CD4-positive, CD25-positive, alpha-beta regulatory T cell (primary cell): ENCODE results near the gene SGMS1. TPM values are rescaled to one million over a fixed set of nuclear protein-coding genes. Genes with fewer than 3 reads are reported as not detected.

Source experiments
- ATAC-seq, 2 donors: fragments of 150-1000 bp; cut with Tn5 transposase; one replicate each; pipeline ENCODE4 v1.10.0; 2021; ENCODE audit warnings: low read depth in 2 of 2, moderate number of reproducible peaks in 2 of 2, moderate library complexity in 1 of 2
- DNase-seq, 3 donors: peaks; one replicate each; pipeline versions ENCODE4 v3.0.0 to v3.0.0-alpha.2; 2012 to 2022; ENCODE audit warnings: mixed read lengths in 1 of 3
- H3K27ac ChIP-seq: one replicate; pipeline ENCODE4 v1.7.0; 2013; ENCODE audit warnings: mild to moderate bottlenecking, low read length; ENCODE audit not compliant: insufficient read depth, poor library complexity, severe bottlenecking
- H3K27me3 ChIP-seq: one replicate; pipeline ENCODE4 v1.7.0; 2013; ENCODE audit warnings: low read length; ENCODE audit not compliant: control insufficient read depth, insufficient read depth
- H3K36me3 ChIP-seq: one replicate; pipeline ENCODE4 v1.7.0; 2013; ENCODE audit warnings: mild to moderate bottlenecking, low read length, moderate library complexity; ENCODE audit not compliant: control insufficient read depth, insufficient read depth
- H3K4me1 ChIP-seq: 2 replicates; pipeline ENCODE4 v1.7.0; 2013; ENCODE audit warnings: mild to moderate bottlenecking, low read length; ENCODE audit not compliant: insufficient read depth, control insufficient read depth, poor library complexity, severe bottlenecking
- H3K4me3 ChIP-seq: one replicate; pipeline ENCODE4 v1.7.0; 2013; ENCODE audit warnings: low read depth, mild to moderate bottlenecking, low read length, moderate library complexity
- H3K9me3 ChIP-seq, 2 experiments: 1 replicate in 1 of 2; 2 replicates in 1 of 2; pipeline ENCODE4 v1.7.0; 2013; ENCODE audit warnings: low read length in 2 of 2, mild to moderate bottlenecking in 1 of 2, moderate library complexity in 1 of 2; ENCODE audit not compliant: control insufficient read depth in 2 of 2
- H3K27ac Mint-ChIP-seq, 3 donors: one replicate each; pipeline ENCODE4 v1.8.0; 2020 to 2022; ENCODE audit warnings: mild to moderate bottlenecking in 3 of 3, mixed read lengths in 3 of 3, moderate library complexity in 2 of 3
- H3K27me3 Mint-ChIP-seq: one replicate; pipeline ENCODE4 v1.8.0; 2022; ENCODE audit warnings: mild to moderate bottlenecking, mixed read lengths
- H3K36me3 Mint-ChIP-seq: one replicate; pipeline ENCODE4 v1.8.0; 2020; ENCODE audit warnings: mixed read lengths
- H3K4me1 Mint-ChIP-seq, 4 donors: one replicate each; pipeline ENCODE4 v1.8.0; 2020 to 2022; ENCODE audit warnings: mixed read lengths in 4 of 4, mild to moderate bottlenecking in 1 of 4
- H3K4me3 Mint-ChIP-seq, 4 donors: one replicate each; pipeline ENCODE4 v1.8.0; 2020 to 2022; ENCODE audit warnings: mild to moderate bottlenecking in 4 of 4, mixed read lengths in 4 of 4, moderate library complexity in 3 of 4
- H3K9me3 Mint-ChIP-seq, 7 donors: one replicate each; pipeline ENCODE4 v1.8.0; 2020 to 2022; ENCODE audit warnings: mixed read lengths in 7 of 7, mild to moderate bottlenecking in 3 of 7, moderate library complexity in 2 of 7
- polyA plus RNA-seq, 4 donors: library from polyadenylated mRNA; unstranded; fragments of 300-500 nt; fragmentation: Illumina TruSeq; gene quantifications; one replicate each; pipeline ENCODE4 v1.2.3, GENCODE V29; 2021
- total RNA-seq: library from RNA; stranded (reverse); gene quantifications from one replicate; pipeline ENCODE4 v1.2.3, GENCODE V29; 2022

SGMS1 gene
- total and polyA plus RNA-seq, 5 donors from 2014 or later: 25.7 to 241 (median 33.0) TPM

- H3K27me3 ChIP-seq: no peaks in the 10 kb centered on the region
- Mint-ChIP-seq H3K36me3 (peaks cover 6% of the 10 kb centered on the region), H3K9me3 (no peaks in the 10 kb centered on the region), H3K4me3 (peak overlapping the region in 1 of 4 donors; percentile 20), H3K27me3 (no peaks in the 10 kb centered on the region), H3K27ac (peak overlapping the region in 1 of 3 donors; percentile 62), H3K4me1 (peaks cover 50 to 77% (median 58%) of the 10 kb centered on the region in 4 donors)
- ATAC-seq (no peak), DNase-seq (no peak)
- H3K9me3 ChIP-seq: no peaks in the 10 kb centered on the region
- no peak overlapping the region for H3K4me3 ChIP-seq
- no peaks in the 10 kb centered on the region for H3K36me3 ChIP-seq
- no peak overlapping the region for H3K27ac ChIP-seq
- peaks cover 33% of the 10 kb centered on the region for H3K4me1 ChIP-seq
Observed at GRCh38 chr10:50600286-50600685, 23.5 kb downstream of the SGMS1 start.

DNA sequence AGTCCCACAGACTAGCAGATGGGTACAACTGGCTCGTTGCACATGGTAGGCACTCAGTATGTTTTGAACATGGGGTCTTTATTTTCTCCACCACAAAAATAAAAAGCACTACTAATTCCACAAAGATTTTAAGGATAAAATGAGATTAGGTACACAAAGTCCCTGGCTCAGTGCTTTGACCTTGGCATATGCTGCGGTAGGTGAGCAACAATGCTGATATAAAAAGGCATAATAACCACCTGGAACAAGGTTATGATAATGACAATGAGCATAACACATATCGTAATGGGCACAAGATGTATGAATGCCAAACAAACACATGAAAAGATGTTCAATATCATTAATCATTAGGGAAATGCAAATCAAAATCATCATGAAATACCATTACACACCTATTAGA lies 26.9 kb downstream of the SGMS1 start:
- H3K9me3 ChIP-seq: no peaks in the 10 kb centered on the region
- DNase-seq: no peak
- Mint-ChIP-seq H3K9me3 (no peaks in the 10 kb centered on the region), H3K36me3 (peaks cover 6% of the 10 kb centered on the region), H3K27ac (peak overlapping the region in 1 of 3 donors; percentile 43), H3K4me3 (peak overlapping the region in 1 of 4 donors; percentile 7), H3K4me1 (peaks cover 22 to 62% (median 46%) of the 10 kb centered on the region in 4 donors), H3K27me3 (no peaks in the 10 kb centered on the region)
- H3K27ac ChIP-seq: no peak overlapping the region
- H3K4me3 ChIP-seq: no peak overlapping the region
- peaks cover 10% of the 10 kb centered on the region for H3K4me1 ChIP-seq
- H3K36me3 ChIP-seq: no peaks in the 10 kb centered on the region
- no peaks in the 10 kb centered on the region for H3K27me3 ChIP-seq
- no peak for ATAC-seq

DNA sequence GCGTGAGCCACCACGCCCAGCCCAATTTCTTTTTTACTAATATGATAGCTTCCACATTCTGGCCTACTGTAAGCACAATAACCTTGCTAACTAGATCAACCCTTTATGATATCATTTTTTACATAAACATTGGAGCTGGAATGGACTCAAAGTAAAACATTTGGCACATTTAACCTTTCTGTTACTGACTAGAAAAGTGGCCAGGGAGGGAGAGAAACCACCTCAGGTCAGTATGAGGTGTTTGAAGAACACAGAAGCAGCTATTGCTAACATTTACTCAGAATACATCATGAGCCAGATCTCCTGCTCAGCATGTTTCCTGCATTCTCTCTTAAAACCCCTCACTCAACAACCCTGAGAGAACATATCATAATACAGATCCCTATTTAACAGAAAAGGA lies 27.3 kb downstream of the SGMS1 start:
- no peaks in the 10 kb centered on the region for H3K9me3 Mint-ChIP-seq
- Histone ChIP-seq H3K27ac (no peak overlapping the region), H3K9me3 (no peaks in the 10 kb centered on the region), H3K27me3 (no peaks in the 10 kb centered on the region), H3K36me3 (no peaks in the 10 kb centered on the region), H3K4me1 (peaks cover 13% of the 10 kb centered on the region), H3K4me3 (no peak overlapping the region)
- peak overlapping the region in 1 of 3 donors; percentile 43 for H3K27ac Mint-ChIP-seq
- peaks cover 6% of the 10 kb centered on the region for H3K36me3 Mint-ChIP-seq
- no peak overlapping the region for H3K4me3 Mint-ChIP-seq
- DNase-seq (no peak), ATAC-seq (no peak)
- peaks cover 22 to 59% (median 43%) of the 10 kb centered on the region in 4 donors for H3K4me1 Mint-ChIP-seq
- no peaks in the 10 kb centered on the region for H3K27me3 Mint-ChIP-seq

- H3K4me1 Mint-ChIP-seq: peaks cover 28 to 57% (median 42%) of the 10 kb centered on the region in 4 donors
- H3K4me3 Mint-ChIP-seq: no peak overlapping the region
- no peaks in the 10 kb centered on the region for H3K27me3 ChIP-seq
- H3K27ac Mint-ChIP-seq: no peak overlapping the region
- peaks cover 6% of the 10 kb centered on the region for H3K36me3 Mint-ChIP-seq
- no peak overlapping the region for H3K4me3 ChIP-seq
- H3K27ac ChIP-seq: no peak overlapping the region
- no peaks in the 10 kb centered on the region for H3K27me3 Mint-ChIP-seq
- H3K9me3 Mint-ChIP-seq: no peaks in the 10 kb centered on the region
- no peaks in the 10 kb centered on the region for H3K36me3 ChIP-seq
- ATAC-seq (no peak), DNase-seq (no peak)
- H3K4me1 ChIP-seq: peaks cover 12% of the 10 kb centered on the region
- no peaks in the 10 kb centered on the region for H3K9me3 ChIP-seq
Observed at GRCh38 chr10:50595785-50596184, 28.0 kb downstream of the SGMS1 start.

DNA sequence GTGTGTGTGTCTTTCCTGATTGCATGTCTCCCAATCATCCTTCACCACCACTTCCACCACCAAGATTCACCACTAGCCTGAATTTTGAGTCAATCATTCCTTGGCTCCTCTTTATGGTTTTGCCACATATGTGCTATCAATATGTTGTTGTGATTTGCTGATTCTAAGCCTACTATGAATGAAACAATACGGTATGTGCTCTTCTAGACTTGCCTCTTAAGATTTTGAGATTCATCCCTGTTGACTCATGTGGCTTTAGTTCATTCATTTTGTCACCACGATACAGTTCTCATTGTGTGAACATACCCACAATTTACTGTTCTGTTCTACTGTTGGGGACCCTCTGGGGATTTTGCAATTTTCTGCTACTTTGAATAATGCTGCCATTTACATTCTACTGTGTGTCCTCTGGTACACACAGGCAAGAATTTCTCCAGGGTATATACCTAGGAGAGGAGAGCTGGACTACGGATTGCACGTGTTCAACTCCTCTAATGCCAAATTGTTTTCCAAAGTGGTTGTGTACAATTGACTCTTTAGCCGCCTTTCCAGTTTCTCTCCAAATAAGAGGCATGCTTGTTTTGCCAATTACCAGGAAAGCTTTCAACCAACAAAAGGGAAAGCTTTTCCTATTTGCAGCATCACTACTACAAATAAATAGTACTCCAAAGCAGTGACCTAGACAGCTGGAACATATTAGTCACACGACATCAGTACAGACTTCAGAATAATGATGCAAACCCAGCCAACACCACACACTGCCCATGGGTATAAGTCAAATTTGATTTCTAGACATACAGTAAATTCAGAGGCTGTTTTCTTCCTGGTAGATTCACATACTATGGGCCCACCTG lies 30.0 kb downstream of the SGMS1 start:
- H3K4me3 Mint-ChIP-seq: no peak overlapping the region
- Histone ChIP-seq H3K27me3 (no peaks in the 10 kb centered on the region), H3K4me3 (no peak overlapping the region), H3K4me1 (peaks cover 4% of the 10 kb centered on the region), H3K36me3 (peaks cover 14% of the 10 kb centered on the region), H3K9me3 (no peaks in the 10 kb centered on the region), H3K27ac (no peak overlapping the region)
- H3K27ac Mint-ChIP-seq: peak overlapping the region in 1 of 3 donors; percentile 26
- peaks cover 23 to 45% (median 34%) of the 10 kb centered on the region in 4 donors for H3K4me1 Mint-ChIP-seq
- H3K9me3 Mint-ChIP-seq: no peaks in the 10 kb centered on the region
- DNase-seq (no peak), ATAC-seq (no peak)
- H3K27me3 Mint-ChIP-seq: no peaks in the 10 kb centered on the region
- peaks cover 15% of the 10 kb centered on the region for H3K36me3 Mint-ChIP-seq

- Mint-ChIP-seq H3K4me3 (no peak overlapping the region), H3K27ac (no peak overlapping the region), H3K4me1 (peaks cover 23 to 43% (median 36%) of the 10 kb centered on the region in 4 donors), H3K27me3 (no peaks in the 10 kb centered on the region), H3K36me3 (peaks cover 17% of the 10 kb centered on the region), H3K9me3 (no peaks in the 10 kb centered on the region)
- Histone ChIP-seq H3K27ac (no peak overlapping the region), H3K36me3 (peaks cover 21% of the 10 kb centered on the region), H3K27me3 (no peaks in the 10 kb centered on the region), H3K4me3 (no peak overlapping the region), H3K4me1 (peaks cover 4% of the 10 kb centered on the region), H3K9me3 (no peaks in the 10 kb centered on the region)
- ATAC-seq (no peak), DNase-seq (no peak)
Observed at GRCh38 chr10:50592961-50593418, 30.8 kb downstream of the SGMS1 start.

DNA sequence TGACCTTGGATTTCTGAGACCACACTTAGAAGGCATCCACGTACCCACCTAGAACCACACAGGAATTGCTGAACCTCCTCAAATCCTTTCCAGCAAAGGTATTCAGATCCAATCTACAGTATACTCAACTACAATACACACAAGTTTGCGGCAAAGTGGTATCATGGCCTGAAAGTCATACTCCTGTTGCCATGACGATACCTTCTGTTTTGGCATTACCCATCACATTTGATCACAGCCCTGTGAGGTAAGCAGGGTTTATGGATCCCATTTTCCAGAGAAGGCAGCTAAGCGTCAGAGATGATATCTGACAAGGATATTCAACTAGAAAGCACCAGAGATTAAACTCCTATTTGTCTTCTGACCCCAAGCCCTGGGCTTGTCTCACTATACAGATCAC lies 32.8 kb downstream of the SGMS1 start:
- peaks cover 35% of the 10 kb centered on the region for H3K36me3 Mint-ChIP-seq
- Histone ChIP-seq H3K4me1 (peaks cover 4% of the 10 kb centered on the region), H3K4me3 (no peak overlapping the region), H3K27me3 (no peaks in the 10 kb centered on the region), H3K36me3 (peaks cover 31% of the 10 kb centered on the region), H3K27ac (no peak overlapping the region), H3K9me3 (no peaks in the 10 kb centered on the region)
- H3K4me1 Mint-ChIP-seq: peaks cover 15 to 41% (median 35%) of the 10 kb centered on the region in 4 donors
- no peaks in the 10 kb centered on the region for H3K27me3 Mint-ChIP-seq
- no peak overlapping the region for H3K4me3 Mint-ChIP-seq
- DNase-seq (no peak), ATAC-seq (no peak)
- H3K27ac Mint-ChIP-seq: peak overlapping the region in 1 of 3 donors; percentile 1
- H3K9me3 Mint-ChIP-seq: no peaks in the 10 kb centered on the region

DNA sequence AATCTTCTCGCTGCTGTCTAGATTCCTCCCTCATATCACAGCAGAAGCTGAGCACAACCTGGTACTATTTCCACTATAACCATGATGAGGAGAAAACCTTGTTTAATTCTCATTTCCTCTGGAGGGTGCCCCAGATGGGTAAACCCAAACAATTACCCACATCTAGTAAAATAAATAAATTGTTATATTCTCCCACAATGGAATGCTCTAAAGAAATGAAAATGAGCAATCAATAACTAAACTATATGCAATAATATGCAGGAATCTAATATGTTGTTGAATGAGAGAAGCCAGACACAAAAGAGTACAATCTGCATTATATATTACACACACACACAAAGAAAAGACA lies 37.0 kb downstream of the SGMS1 start:
- Histone ChIP-seq H3K36me3 (peaks cover 37% of the 10 kb centered on the region), H3K27me3 (no peaks in the 10 kb centered on the region), H3K4me1 (peaks cover 10% of the 10 kb centered on the region), H3K27ac (no peak overlapping the region), H3K4me3 (no peak overlapping the region), H3K9me3 (no peaks in the 10 kb centered on the region)
- Mint-ChIP-seq H3K4me3 (no peak overlapping the region), H3K27me3 (no peaks in the 10 kb centered on the region), H3K9me3 (no peaks in the 10 kb centered on the region), H3K36me3 (peaks cover 44% of the 10 kb centered on the region), H3K27ac (peak overlapping the region in 1 of 3 donors; percentile 24), H3K4me1 (peaks cover 18 to 48% (median 41%) of the 10 kb centered on the region in 4 donors)
- DNase-seq: no peak
- ATAC-seq: no peak
